ENCODE measurements around the gene CALHM4.
"Not testable (repeated sequence)": the region's sequence is repeated elsewhere in the genome, so short reads cannot be mapped to it uniquely, and the experiment has no call there.

CALHM4 gene

DNA sequence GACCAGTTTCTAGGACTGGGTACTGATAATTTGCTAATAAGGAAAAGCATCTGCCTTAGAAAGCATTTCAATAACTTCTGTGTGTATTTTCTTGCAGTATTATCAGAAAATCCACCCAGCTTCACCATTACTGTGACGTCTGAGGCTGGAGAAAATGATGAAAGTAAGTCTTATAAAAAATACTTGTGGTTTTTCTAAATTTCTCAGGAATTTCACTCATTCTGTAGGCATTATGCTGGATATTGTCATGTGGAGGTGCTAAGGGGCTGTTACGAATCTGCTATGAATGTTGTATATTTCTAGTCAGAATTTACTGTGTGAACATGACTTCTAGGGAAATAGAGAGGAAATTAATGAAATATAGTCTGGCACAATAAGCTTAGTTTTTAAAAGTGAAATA is 26.6 kb downstream of the CALHM4 start:
- no peak for TF ChIP-seq CTCF (IDR thresholded peaks at IDR 0.05; ENCODE audit: low read length, missing control alignments)
- peak; percentile 54 for DNase-seq (ENCODE audit: low read depth)
- H3K4me3 ChIP-seq (replicated peaks; ENCODE audit: low read depth, low read length), result no peak overlapping the region

- no peak for TF ChIP-seq CTCF (IDR thresholded peaks at IDR 0.05; ENCODE audit: low read length, missing control alignments)
- DNase-seq (ENCODE audit: low read depth), result no peak
- no peak overlapping the region for H3K4me3 ChIP-seq (replicated peaks; ENCODE audit: low read depth, low read length)
Measured at GRCh38 chr6:116586276-116586675, 32.7 kb downstream of the CALHM4 start.

DNA sequence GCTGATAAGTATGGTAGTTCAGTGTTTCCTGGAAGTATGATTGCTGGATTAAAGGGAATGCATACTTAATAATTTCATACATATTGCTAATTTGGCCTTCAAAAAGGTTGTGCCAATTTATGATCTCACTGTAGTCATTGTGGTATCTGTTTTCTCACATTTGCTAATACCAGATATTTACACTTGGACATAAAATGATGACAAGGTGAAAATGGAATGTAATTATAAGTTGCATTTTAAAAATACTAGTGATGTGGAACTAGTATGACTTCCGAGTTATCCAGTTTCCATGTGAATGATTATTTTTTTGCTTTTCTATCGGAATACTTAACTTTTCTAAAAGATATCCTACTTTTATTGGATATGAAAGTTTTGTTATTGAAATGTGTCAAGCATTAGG is 33.2 kb downstream of the CALHM4 start:
- no peak for TF ChIP-seq CTCF (IDR thresholded peaks at IDR 0.05; ENCODE audit: low read length, missing control alignments)
- no peak for DNase-seq (ENCODE audit: low read depth)

GRCh38 chr6:116595247-116595646 is 41.7 kb downstream of the CALHM4 start:
- no peak for DNase-seq (ENCODE audit: low read depth)
- no peak overlapping the region for H3K4me3 ChIP-seq (replicated peaks; ENCODE audit: low read depth, low read length)
- no peak for TF ChIP-seq CTCF (IDR thresholded peaks at IDR 0.05; ENCODE audit: low read length, missing control alignments)

More for the DNA sequence above, 33.2 kb downstream of the CALHM4 start:
- H3K4me3 ChIP-seq (replicated peaks; ENCODE audit: low read depth, low read length), result no peak overlapping the region

GRCh38 chr6:116596815-116597214 is 43.3 kb downstream of the CALHM4 start:
- no peak for TF ChIP-seq CTCF (IDR thresholded peaks at IDR 0.05; ENCODE audit: low read length, missing control alignments)
- DNase-seq (ENCODE audit: low read depth), result peak; percentile 53
- no peak overlapping the region for H3K4me3 ChIP-seq (replicated peaks; ENCODE audit: low read depth, low read length)

DNA sequence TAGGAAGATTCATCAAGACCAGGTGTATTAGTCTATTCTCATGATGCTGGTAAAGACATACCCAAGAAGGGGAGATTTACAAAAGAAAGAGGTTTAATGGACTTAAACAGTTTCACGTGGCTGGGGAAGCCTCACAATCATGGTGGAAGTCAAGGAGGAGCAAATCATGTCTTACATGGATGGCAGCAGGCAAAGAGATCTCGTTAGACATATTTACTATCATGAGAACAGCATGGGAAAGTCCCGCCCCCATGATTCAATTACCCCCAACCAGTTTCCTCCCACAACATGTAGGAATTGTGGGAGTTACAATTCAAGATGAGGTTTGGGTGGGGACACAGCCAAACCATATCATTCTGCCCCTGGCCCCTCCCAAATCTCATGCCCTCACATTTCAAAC is 50.4 kb downstream of the CALHM4 start:
- H3K4me3 ChIP-seq (replicated peaks; ENCODE audit: low read depth, low read length); DNase-seq (ENCODE audit: low read depth): not testable (repeated sequence)

- H3K4me3 ChIP-seq (replicated peaks; ENCODE audit: low read depth, low read length); DNase-seq (ENCODE audit: low read depth): not testable (repeated sequence)
Measured at GRCh38 chr6:116604868-116605267, 51.3 kb downstream of the CALHM4 start.

GRCh38 chr6:116605935-116606334 is 52.4 kb downstream of the CALHM4 start:
- no peak for DNase-seq (ENCODE audit: low read depth)
- TF ChIP-seq CTCF (IDR thresholded peaks at IDR 0.05; ENCODE audit: low read length, missing control alignments), result no peak
- H3K4me3 ChIP-seq (replicated peaks; ENCODE audit: low read depth, low read length), result no peak overlapping the region

Measured in fibroblast of pulmonary artery (primary cell).